HCT116 (cell line): ENCODE measurements around the gene SMYD3. TPM values are rescaled to one million over a fixed set of nuclear protein-coding genes. Genes with fewer than 3 reads are reported as not detected.
"Not testable (repeated sequence)": the region's sequence is repeated elsewhere in the genome, so short reads cannot be mapped to it uniquely, and the experiment has no call there.

Experiments used
- ATAC-seq: fragments of 200-7000 bp; cut with Tn5 transposase; 2 replicates; pipeline ENCODE4 v1.9.1; 2020; ENCODE audit warnings: mild to moderate bottlenecking, moderate library complexity
- BruUV-seq: library from RNA; stranded (reverse); fragments of 400-500 nt; replicated peaks from 2 replicates; lab custom pipeline; 2021; lab: Mats Ljungman, UMichigan
- CTCF ChIA-PET: fragments of 300-600 bp; sonication (Branson Sonifier 250); formaldehyde crosslinking; loops from one replicate; lab custom pipeline; 2021; ENCODE audit warnings: antibody characterized with exemption; lab: Charles Lee
- POLR2A ChIA-PET: fragments of 300-600, 350-600 bp; sonication (Branson Sonifier 250); formaldehyde crosslinking; loops from one replicate; lab custom pipeline; 2021; ENCODE audit warnings: antibody characterized with exemption; lab: Charles Lee
- RAD21 ChIA-PET, 2 experiments: fragments of 300-600 bp; sonication (Branson Sonifier 250); formaldehyde crosslinking; loops; one replicate each; lab custom pipeline; 2023; ENCODE audit warnings: low total read pairs in 2 of 2; ENCODE audit not compliant: uncharacterized antibody in 2 of 2, unreplicated experiment in 2 of 2, low non-redundant PET in 1 of 2; lab: Charles Lee
- DNase-seq: peaks from one replicate; pipeline ENCODE4 v3.0.0-alpha.2; 2010; ENCODE audit warnings: low read depth, low spot score
- H2AFZ ChIP-seq: fragments of 200-600 bp; shearing (Covaris generic), sonication (generic); 2 replicates; pipeline ENCODE4 v1.6.1; 2017; ENCODE audit warnings: low read depth, mixed run types, mixed read lengths, antibody characterized with exemption, low read length; ENCODE audit not compliant: poor library complexity, severe bottlenecking
- H3K27ac ChIP-seq: 2 replicates; pipeline ENCODE4 v1.5.1; 2012; ENCODE audit warnings: low read depth, low read length
- H3K27me3 ChIP-seq: fragments of 200-600 bp; sonication (generic); 2 replicates; pipeline ENCODE4 v1.6.1; 2016; ENCODE audit warnings: mixed run types, low read length, mixed read lengths; ENCODE audit not compliant: insufficient read depth
- H3K36me3 ChIP-seq, 2 experiments: fragments of 200-500 bp in 1 of 2; fragments of 200-600 bp in 1 of 2; sonication (Bioruptor generic) in 1 of 2; sonication (generic) in 1 of 2; 2 replicates each; pipeline versions ENCODE4 v1.5.1 to v1.6.1; 2014 to 2016; ENCODE audit warnings: low read length in 2 of 2, inconsistent platforms in 1 of 2, mixed read lengths in 1 of 2, mixed run types in 1 of 2; ENCODE audit not compliant: insufficient read depth in 2 of 2, control insufficient read depth in 1 of 2
- H3K4me1 ChIP-seq, 2 experiments: fragments of 200-600 bp in 1 of 2; sonication (generic) in 1 of 2; 2 replicates each; pipeline versions ENCODE4 v1.5.1 to v1.6.1; 2012 to 2017; ENCODE audit warnings: low read length in 2 of 2, inconsistent platforms in 1 of 2, mild to moderate bottlenecking in 1 of 2, mixed read lengths in 1 of 2, mixed run types in 1 of 2, moderate library complexity in 1 of 2; ENCODE audit not compliant: insufficient read depth in 2 of 2, control insufficient read depth in 1 of 2
- H3K4me2 ChIP-seq: fragments of 200-600 bp; sonication (generic); 2 replicates; pipeline ENCODE4 v1.6.1; 2017; ENCODE audit warnings: mixed run types, low read length, mixed read lengths
- H3K4me3 ChIP-seq, 2 experiments: fragments of 200-600 bp in 1 of 2; sonication (generic) in 1 of 2; replicated peaks in 1 of 2; 2 replicates each; pipeline ENCODE4 v1.5.1; 2011 to 2016; ENCODE audit warnings: low read length in 2 of 2, control low read depth in 1 of 2, low read depth in 1 of 2, mild to moderate bottlenecking in 1 of 2, mixed read lengths in 1 of 2, mixed run types in 1 of 2
- H3K79me2 ChIP-seq: fragments of 200-600 bp; sonication (generic); 2 replicates; pipeline ENCODE4 v1.6.1; 2017; ENCODE audit warnings: mild to moderate bottlenecking, mixed run types, low read length, moderate library complexity, mixed read lengths; ENCODE audit not compliant: insufficient read depth
- H3K9ac ChIP-seq: fragments of 200-600 bp; sonication (generic); 2 replicates; pipeline ENCODE4 v1.6.1; 2016; ENCODE audit warnings: low read length, mixed read lengths
- H3K9me2 ChIP-seq: fragments of 200-600 bp; sonication (generic), shearing (Covaris generic); 2 replicates; pipeline ENCODE4 v1.6.1; 2017; ENCODE audit warnings: mixed run types, mild to moderate bottlenecking, moderate library complexity; ENCODE audit not compliant: insufficient read depth
- H3K9me3 ChIP-seq, 2 experiments: fragments of 200-500 bp in 1 of 2; fragments of 200-600 bp in 1 of 2; sonication (Bioruptor generic) in 1 of 2; sonication (generic) in 1 of 2; 2 replicates each; pipeline ENCODE4 v1.6.1; 2014 to 2017; ENCODE audit warnings: low read length in 2 of 2, mixed read lengths in 2 of 2, inconsistent platforms in 1 of 2, low read depth in 1 of 2, mild to moderate bottlenecking in 1 of 2, mixed run types in 1 of 2, moderate library complexity in 1 of 2; ENCODE audit not compliant: control insufficient read depth in 1 of 2, insufficient read depth in 1 of 2
- H4K20me1 ChIP-seq: fragments of 200-600 bp; sonication (generic), shearing (Covaris generic); 2 replicates; pipeline ENCODE4 v1.6.1; 2017; ENCODE audit warnings: mixed run types, mild to moderate bottlenecking, moderate library complexity; ENCODE audit not compliant: insufficient read depth
- CBX3 ChIP-seq: IDR thresholded peaks from 2 replicates; pipeline ENCODE4 v1.6.1; 2012; ENCODE audit warnings: low read depth
- CEBPB ChIP-seq: IDR thresholded peaks from 2 replicates; pipeline ENCODE4 v1.6.1; 2012; ENCODE audit warnings: low read depth
- EZH2 ChIP-seq: fragments of 200-600 bp; sonication (generic); IDR thresholded peaks from 2 replicates; pipeline ENCODE4 v1.6.1; 2017; ENCODE audit warnings: antibody characterized with exemption, mixed run types
- EZH2phosphoT487 ChIP-seq: fragments of 200-600 bp; IDR thresholded peaks from 2 replicates; pipeline ENCODE4 v1.6.1; 2018; ENCODE audit warnings: antibody characterized with exemption, borderline replicate concordance
- FOSL1 ChIP-seq: IDR thresholded peaks from 2 replicates; pipeline ENCODE4 v1.6.1; 2012; ENCODE audit warnings: low read depth
- MAX ChIP-seq: IDR thresholded peaks from 2 replicates; pipeline ENCODE4 v1.6.1; 2012
- POLR2A ChIP-seq: IDR thresholded peaks from 2 replicates; pipeline ENCODE4 v1.7.0; 2011; ENCODE audit warnings: borderline replicate concordance; ENCODE audit not compliant: insufficient read depth, insufficient read length; ENCODE audit errors: extremely low read depth
- POLR2AphosphoS5 ChIP-seq: IDR thresholded peaks from 2 replicates; pipeline ENCODE4 v1.6.1; 2011; ENCODE audit warnings: mild to moderate bottlenecking, low read depth, low read length, moderate library complexity
- RAD21 ChIP-seq: IDR thresholded peaks from 2 replicates; pipeline ENCODE4 v1.6.1; 2012; ENCODE audit warnings: low read depth, mild to moderate bottlenecking
- SIN3A ChIP-seq: IDR thresholded peaks from 2 replicates; pipeline ENCODE4 v1.6.1; 2012; ENCODE audit warnings: low read depth
- SP1 ChIP-seq: IDR thresholded peaks from 2 replicates; pipeline ENCODE4 v1.6.1; 2012; ENCODE audit warnings: low read depth
- SRF ChIP-seq: IDR thresholded peaks from 2 replicates; pipeline ENCODE4 v1.6.1; 2012; ENCODE audit warnings: low read depth
- TCF7L2 ChIP-seq: IDR thresholded peaks from 2 replicates; pipeline ENCODE4 v1.7.0; 2011; ENCODE audit warnings: borderline replicate concordance, inconsistent platforms; ENCODE audit not compliant: insufficient read depth, insufficient read length; ENCODE audit errors: extremely low read depth
- YY1 ChIP-seq: IDR thresholded peaks from 2 replicates; pipeline ENCODE4 v1.6.1; 2011; ENCODE audit warnings: low read length, low read depth, moderate library complexity, mild to moderate bottlenecking; ENCODE audit not compliant: insufficient replicate concordance; ENCODE audit errors: extremely low read depth
- ZFX ChIP-seq: fragments of 450-650 bp; IDR thresholded peaks from 2 replicates; pipeline ENCODE4 v1.6.1; 2017
- intact Hi-C: fragments of 100-400 bp; cut with micrococcal nuclease; formaldehyde crosslinking; loops from 2 replicates; pipeline ENCODE4 v1.10.0; 2022
- total RNA-seq: library from RNA; stranded (reverse); gene quantifications from one replicate; pipeline ENCODE4 v1.2.1, GENCODE V29; 2021; ENCODE audit not compliant: unreplicated experiment

Gene SMYD3
- total RNA-seq, 1 experiment from 2014 or later, result 33.6 TPM

GRCh38 chr1:245776139-245776538, 730.9 kb downstream of the SMYD3 start:
- POLR2A ChIA-PET, result no interaction called here
- Histone ChIP-seq H3K9ac (no peak overlapping the region), H3K79me2 (no peaks in the 10 kb centered on the region), H3K9me3 (no peaks in the 10 kb centered on the region), H3K27me3 (no peaks in the 10 kb centered on the region), H3K9me2 (0 out of 2 replicates have a peak, but pooled peaks cover 3% of the 10 kb centered on the region), H3K4me2 (no peak overlapping the region), H3K4me1 (no peaks in the 10 kb centered on the region), H2AFZ (no peak overlapping the region), H4K20me1 (no peaks in the 10 kb centered on the region), H3K27ac (no peak overlapping the region), H3K4me3 (no peak overlapping the region)
- BruUV-seq, result no TSS peak
- RAD21 ChIA-PET, result no interaction called here
- CTCF ChIA-PET, result no interaction called here
- DNase-seq (no peak), ATAC-seq (no peak)
- intact Hi-C loops, result no loop called here
- no peak for TF ChIP-seq MAX
- no peak for TF ChIP-seq EZH2
- TF ChIP-seq TCF7L2, result no peak
- no peak for TF ChIP-seq CEBPB
- no peak for TF ChIP-seq POLR2A
- TF ChIP-seq EZH2phosphoT487, result no peak
- no peak for TF ChIP-seq SRF
- TF ChIP-seq CBX3, result no peak
- TF ChIP-seq SP1, result no peak
- TF ChIP-seq YY1, result no peak
- TF ChIP-seq FOSL1, result no peak
- TF ChIP-seq ZFX, result no peak
- no peak for TF ChIP-seq SIN3A
- no peak for TF ChIP-seq RAD21
- no peak for TF ChIP-seq POLR2AphosphoS5
- TF ChIP-seq, all 23 proteins: peak for 0
- no peaks in the 10 kb centered on the region for H3K36me3 ChIP-seq

GRCh38 chr1:245774931-245775330, 732.1 kb downstream of the SMYD3 start:
- POLR2A ChIA-PET, H3K4me3 ChIP-seq, H3K4me2 ChIP-seq, H3K79me2 ChIP-seq, intact Hi-C loops, H3K27ac ChIP-seq, RAD21 ChIA-PET, BruUV-seq, H3K9me2 ChIP-seq, CTCF ChIA-PET, H3K4me1 ChIP-seq, ATAC-seq, H2AFZ ChIP-seq, H3K36me3 ChIP-seq, H4K20me1 ChIP-seq, DNase-seq, H3K9me3 ChIP-seq, H3K9ac ChIP-seq, H3K27me3 ChIP-seq: not testable (repeated sequence)
